Upper lobe of right lung (tissue), 1 donor: ENCODE results near the gene CD79B. TPM values are rescaled to one million over a fixed set of nuclear protein-coding genes. Genes with fewer than 3 reads are reported as not detected.

ENCODE experiments used
- ATAC-seq: fragments of 200-7000 bp; cut with Tn5 transposase; one replicate; pipeline ENCODE4 v1.9.1; 2020; ENCODE audit warnings: mild to moderate bottlenecking, moderate library complexity
- DNase-seq: peaks from one replicate; pipeline ENCODE4 v3.0.0-alpha.2; 2020
- H3K27ac ChIP-seq: fragments of 200-600 bp; one replicate; pipeline ENCODE4 v1.8.0; 2022
- H3K27me3 ChIP-seq: fragments of 200-600 bp; one replicate; pipeline ENCODE4 v1.8.0; 2022; ENCODE audit warnings: mild to moderate bottlenecking
- H3K36me3 ChIP-seq: fragments of 200-600 bp; one replicate; pipeline ENCODE4 v1.8.0; 2022
- H3K4me1 ChIP-seq: fragments of 200-600 bp; one replicate; pipeline ENCODE4 v1.8.0; 2022
- H3K4me3 ChIP-seq: fragments of 200-600 bp; one replicate; pipeline ENCODE4 v1.8.0; 2022; ENCODE audit warnings: mild to moderate bottlenecking
- H3K9me3 ChIP-seq: fragments of 200-600 bp; one replicate; pipeline ENCODE4 v1.8.0; 2022
- intact Hi-C: fragments of 100-400 bp; cut with DNase I; formaldehyde crosslinking; loops from one replicate; pipeline ENCODE4 v1.11.0; 2022
- total RNA-seq: library from RNA; stranded (reverse); fragmentation: NEBNext Ultra II Directional; extraction: Animal tissue kit (Norgen Biotek cat#: 25700); gene quantifications from one replicate; pipeline ENCODE4 v1.2.1, GENCODE V29; 2021
- TF ChIP-seq, protein P1 (sequence below): fragments of 200-600 bp; IDR thresholded peaks from one replicate; pipeline ENCODE4 v1.8.0; 2022; ENCODE audit warnings: antibody characterized with exemption
- donor health status: DM: no; HTN: yes; CAD: no; lungs with severe emphysema.

Gene CD79B
- total RNA-seq, 1 donor from 2014 or later: 4.7 TPM

DNA sequence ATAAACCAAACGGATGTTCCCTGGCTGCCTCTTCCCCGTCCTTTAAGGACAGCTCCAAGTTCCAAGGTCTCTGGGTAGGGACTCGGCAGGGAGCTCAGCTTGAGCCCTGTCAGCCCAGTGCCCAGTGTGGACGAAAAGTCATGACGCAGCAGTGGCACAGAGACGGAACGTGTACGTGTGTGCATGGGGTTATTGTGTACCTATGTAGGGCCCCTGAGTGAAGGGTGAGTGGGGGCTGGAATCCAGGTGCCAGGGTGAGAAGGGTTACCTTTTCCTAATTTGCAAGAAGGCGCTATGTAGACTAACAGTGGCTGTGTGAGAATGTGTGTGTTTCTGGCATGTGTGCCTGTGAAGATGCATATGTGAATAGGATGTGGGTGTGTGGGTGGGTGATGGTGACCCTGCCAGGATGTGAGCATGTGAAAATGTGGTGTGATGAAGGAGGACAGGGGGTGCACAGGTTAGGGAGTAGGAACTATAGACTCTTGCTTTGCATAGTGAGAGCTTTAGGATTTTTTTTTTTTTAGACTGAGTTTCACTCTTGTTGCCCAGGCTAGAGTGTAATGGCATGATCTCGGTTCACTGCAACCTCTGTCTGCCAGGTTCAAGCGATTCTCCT lies 34.6 kb upstream of the CD79B start:
- Histone ChIP-seq H3K4me1 (peaks cover 4% of the 10 kb centered on the region), H3K27me3 (no peaks in the 10 kb centered on the region), H3K9me3 (no peaks in the 10 kb centered on the region), H3K36me3 (no peaks in the 10 kb centered on the region), H3K27ac (no peak overlapping the region), H3K4me3 (no peak overlapping the region)
- DNase-seq: no peak
- ATAC-seq: no peak
- TF ChIP-seq, protein P1, sequence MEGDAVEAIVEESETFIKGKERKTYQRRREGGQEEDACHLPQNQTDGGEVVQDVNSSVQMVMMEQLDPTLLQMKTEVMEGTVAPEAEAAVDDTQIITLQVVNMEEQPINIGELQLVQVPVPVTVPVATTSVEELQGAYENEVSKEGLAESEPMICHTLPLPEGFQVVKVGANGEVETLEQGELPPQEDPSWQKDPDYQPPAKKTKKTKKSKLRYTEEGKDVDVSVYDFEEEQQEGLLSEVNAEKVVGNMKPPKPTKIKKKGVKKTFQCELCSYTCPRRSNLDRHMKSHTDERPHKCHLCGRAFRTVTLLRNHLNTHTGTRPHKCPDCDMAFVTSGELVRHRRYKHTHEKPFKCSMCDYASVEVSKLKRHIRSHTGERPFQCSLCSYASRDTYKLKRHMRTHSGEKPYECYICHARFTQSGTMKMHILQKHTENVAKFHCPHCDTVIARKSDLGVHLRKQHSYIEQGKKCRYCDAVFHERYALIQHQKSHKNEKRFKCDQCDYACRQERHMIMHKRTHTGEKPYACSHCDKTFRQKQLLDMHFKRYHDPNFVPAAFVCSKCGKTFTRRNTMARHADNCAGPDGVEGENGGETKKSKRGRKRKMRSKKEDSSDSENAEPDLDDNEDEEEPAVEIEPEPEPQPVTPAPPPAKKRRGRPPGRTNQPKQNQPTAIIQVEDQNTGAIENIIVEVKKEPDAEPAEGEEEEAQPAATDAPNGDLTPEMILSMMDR: no peak
- intact Hi-C loops: no loop called here

DNA sequence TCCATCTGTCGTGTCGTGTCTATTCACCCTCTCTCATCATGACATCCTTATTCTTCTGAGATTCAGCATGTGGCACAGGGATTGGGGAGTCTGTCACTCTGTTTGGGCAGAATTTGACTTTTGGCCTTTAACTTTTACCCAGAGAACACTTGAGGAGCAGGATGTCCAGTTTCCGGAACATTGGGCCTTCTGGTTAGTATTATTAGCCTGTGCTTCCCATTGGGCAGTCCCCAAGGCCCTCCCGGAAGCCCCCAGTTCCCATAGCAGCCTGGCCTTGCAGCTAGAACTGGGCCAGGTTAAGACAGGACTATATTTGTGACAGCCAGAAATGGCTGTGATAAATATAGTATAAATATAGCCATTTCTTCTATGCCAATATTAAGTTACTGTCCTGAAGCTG lies 31.0 kb upstream of the CD79B start:
- DNase-seq: no peak
- Histone ChIP-seq H3K27ac (peak overlapping the region; percentile 48), H3K9me3 (no peaks in the 10 kb centered on the region), H3K27me3 (no peaks in the 10 kb centered on the region), H3K36me3 (no peaks in the 10 kb centered on the region), H3K4me1 (peaks cover 4% of the 10 kb centered on the region), H3K4me3 (no peak overlapping the region)
- TF ChIP-seq, protein P1: no peak
- intact Hi-C loops: no loop called here
- no peak for ATAC-seq

DNA sequence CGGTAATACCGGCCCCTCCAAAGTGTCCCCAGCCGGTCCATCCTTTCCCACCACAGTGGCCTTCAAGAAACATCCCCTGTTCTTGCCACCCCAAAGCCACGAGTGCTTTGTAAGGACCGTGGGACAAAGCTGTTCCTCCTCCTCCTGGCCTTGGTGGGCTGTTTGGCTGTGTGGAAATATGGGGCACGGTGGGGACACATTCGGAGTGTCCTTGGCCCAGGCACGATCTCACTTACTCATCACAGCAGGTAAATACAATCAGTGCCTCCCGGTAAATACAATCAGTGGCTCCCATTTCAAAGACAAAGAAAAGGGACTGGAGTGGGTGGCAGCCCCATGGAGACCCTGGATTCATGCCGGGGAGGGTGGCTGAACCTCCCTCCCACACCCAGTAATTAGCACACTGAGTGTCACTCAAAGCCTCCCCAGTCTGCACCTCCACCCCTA lies 30.2 kb upstream of the CD79B start:
- Histone ChIP-seq H3K27me3 (no peaks in the 10 kb centered on the region), H3K9me3 (no peaks in the 10 kb centered on the region), H3K27ac (peak overlapping the region; percentile 15), H3K4me1 (peaks cover 4% of the 10 kb centered on the region), H3K4me3 (no peak overlapping the region), H3K36me3 (no peaks in the 10 kb centered on the region)
- intact Hi-C loops: no loop called here
- DNase-seq (no peak), ATAC-seq (no peak)
- TF ChIP-seq, protein P1: no peak

DNA sequence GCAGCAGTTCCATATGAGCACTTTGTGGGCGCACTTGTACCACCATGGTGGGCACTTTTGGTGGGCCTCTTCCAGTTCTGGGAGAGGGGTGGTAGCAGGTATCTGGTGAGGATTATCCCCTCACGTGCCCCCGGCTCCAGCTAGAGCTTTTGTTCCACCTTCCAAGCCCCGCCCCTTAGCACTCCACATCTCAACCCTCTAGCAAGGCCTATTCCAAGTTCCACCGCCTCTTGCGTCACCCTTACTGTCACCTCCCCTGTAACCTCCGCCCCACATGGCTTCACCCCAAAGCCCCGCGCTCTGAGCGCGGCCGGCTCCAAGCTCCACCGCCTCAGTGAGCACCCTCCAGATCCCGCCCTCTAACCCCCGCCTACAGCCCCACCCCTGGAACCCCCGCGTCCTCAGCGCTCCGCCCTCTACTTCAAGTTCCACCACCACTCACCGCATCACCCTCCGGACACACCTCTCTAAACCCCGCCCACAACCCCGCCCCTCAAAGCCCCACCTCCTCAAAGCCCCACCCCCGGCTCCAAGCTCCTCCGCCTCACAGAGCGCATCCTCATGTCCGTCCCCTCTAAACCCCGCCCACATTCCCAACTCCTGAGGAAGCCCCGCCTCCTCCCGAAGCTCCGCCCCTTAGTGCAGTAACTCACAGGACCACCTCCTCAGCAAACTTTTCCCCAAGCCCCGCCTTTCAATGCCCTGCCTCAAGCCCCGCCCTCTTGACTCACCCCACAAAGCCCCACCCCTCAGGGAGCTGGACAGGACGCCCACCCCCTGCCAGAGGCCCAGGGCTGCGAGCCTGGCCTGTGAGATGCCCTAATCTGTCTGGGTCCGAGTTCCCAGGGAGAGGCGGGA lies 29.5 kb upstream of the CD79B start:
- intact Hi-C loops: no loop called here
- Histone ChIP-seq H3K27ac (peak overlapping the region; percentile 15), H3K27me3 (no peaks in the 10 kb centered on the region), H3K4me3 (peak overlapping the region; percentile 21), H3K36me3 (no peaks in the 10 kb centered on the region), H3K9me3 (no peaks in the 10 kb centered on the region), H3K4me1 (peaks cover 4% of the 10 kb centered on the region)
- peak; percentile 77 for ATAC-seq
- DNase-seq: peak; percentile 80
- TF ChIP-seq, protein P1: no peak

DNA sequence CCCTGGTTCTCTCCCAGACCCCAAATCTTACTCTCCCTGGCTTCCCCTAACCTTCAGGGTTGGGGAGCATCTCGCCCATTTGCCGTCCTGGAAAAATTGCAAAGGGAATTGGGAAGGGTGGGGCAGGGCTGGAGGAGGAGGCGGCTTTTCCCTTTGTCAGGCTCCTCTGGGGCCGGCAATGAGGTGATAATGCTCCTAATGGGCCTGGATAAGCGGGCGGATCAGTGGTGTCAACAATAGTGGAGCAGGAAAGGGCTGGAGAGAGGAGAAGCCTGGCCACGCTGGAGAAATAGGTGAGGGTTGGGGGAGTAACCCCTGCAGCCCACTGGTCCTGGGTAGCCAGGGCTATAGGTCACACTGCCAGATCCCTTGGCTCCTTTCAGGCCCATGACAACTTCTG lies 28.3 kb upstream of the CD79B start:
- H3K36me3 ChIP-seq: no peaks in the 10 kb centered on the region
- H3K9me3 ChIP-seq: no peaks in the 10 kb centered on the region
- TF ChIP-seq, protein P1: no peak
- no peaks in the 10 kb centered on the region for H3K27me3 ChIP-seq
- H3K4me1 ChIP-seq: peaks cover 4% of the 10 kb centered on the region
- H3K4me3 ChIP-seq: no peak overlapping the region
- no peak overlapping the region for H3K27ac ChIP-seq
- no peak for DNase-seq
- ATAC-seq: no peak
- intact Hi-C loops: no loop called here
